ENCODE results near the gene GSTA5. TPM values are rescaled to one million over a fixed set of nuclear protein-coding genes. Genes with fewer than 3 reads are reported as not detected.
"Not testable (repeated sequence)": the region's sequence is repeated elsewhere in the genome, so short reads cannot be mapped to it uniquely, and the experiment has no call there.

The GSTA5 gene
- total RNA-seq, 2 donors from 2014 or later = not detected

DNA sequence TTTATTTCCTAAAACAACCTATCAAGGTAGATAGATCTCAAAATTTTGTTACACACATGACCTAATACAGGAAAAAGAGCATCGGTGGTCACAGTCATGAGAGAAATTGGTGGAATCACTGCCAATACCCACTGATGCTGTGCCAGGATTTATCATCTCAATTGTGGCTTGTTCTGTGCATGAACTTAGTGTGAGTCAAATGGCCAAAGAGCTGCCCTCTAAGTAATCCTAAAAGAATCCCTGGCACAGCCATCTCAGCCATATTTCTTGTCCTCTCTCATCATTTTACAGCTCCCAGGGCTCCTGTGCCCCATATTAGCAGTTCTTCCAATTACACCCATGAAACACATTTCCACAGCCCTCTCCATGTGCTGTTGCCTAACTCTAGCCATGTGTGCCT lies 6.1 kb downstream of the GSTA5 start:
- 88 to 92% methylated on average over 1 of the region's 1 CpG for WGBS, 2 donors
- Histone ChIP-seq H3K4me1 (peaks cover 3% of the 10 kb centered on the region), H3K36me3 (replicated peaks in 1 of 2; ENCODE audit: insufficient read depth in 1 of 2, low read depth in 2 of 2) (no peaks in the 10 kb centered on the region), H3K27ac (no peak overlapping the region), H3K27me3 (no peaks in the 10 kb centered on the region), H3K4me3 (no peak overlapping the region), H3K9me3 (no peaks in the 10 kb centered on the region)
- no peak for DNase-seq
- intact Hi-C loops (cut with DNase I) = no loop called here
- no peak for ATAC-seq
- TF ChIP-seq POLR2A (IDR thresholded peaks at IDR 0.05) = no peak
- TF ChIP-seq, protein P1, sequence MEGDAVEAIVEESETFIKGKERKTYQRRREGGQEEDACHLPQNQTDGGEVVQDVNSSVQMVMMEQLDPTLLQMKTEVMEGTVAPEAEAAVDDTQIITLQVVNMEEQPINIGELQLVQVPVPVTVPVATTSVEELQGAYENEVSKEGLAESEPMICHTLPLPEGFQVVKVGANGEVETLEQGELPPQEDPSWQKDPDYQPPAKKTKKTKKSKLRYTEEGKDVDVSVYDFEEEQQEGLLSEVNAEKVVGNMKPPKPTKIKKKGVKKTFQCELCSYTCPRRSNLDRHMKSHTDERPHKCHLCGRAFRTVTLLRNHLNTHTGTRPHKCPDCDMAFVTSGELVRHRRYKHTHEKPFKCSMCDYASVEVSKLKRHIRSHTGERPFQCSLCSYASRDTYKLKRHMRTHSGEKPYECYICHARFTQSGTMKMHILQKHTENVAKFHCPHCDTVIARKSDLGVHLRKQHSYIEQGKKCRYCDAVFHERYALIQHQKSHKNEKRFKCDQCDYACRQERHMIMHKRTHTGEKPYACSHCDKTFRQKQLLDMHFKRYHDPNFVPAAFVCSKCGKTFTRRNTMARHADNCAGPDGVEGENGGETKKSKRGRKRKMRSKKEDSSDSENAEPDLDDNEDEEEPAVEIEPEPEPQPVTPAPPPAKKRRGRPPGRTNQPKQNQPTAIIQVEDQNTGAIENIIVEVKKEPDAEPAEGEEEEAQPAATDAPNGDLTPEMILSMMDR (IDR thresholded peaks at IDR 0.05) = no peak

DNA sequence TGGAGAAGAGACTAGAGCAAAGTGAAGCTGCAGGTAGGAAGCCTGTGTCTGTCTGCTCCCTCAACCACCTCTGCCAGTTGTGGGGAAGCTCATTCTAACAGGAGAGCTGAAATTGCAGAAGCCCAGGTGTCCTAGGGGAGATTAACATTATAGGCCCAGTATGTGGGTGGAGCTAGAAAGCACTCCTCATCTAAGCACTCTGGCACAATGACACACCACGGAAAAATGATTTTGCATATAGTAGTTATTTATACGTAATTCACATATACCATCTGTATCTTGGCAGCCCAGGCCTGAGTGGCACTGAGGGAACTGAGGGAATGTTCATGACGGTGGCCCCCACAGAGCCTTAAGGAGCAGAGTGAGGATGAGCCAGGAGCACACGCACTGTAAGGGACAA lies 9.7 kb downstream of the GSTA5 start:
- H3K27ac ChIP-seq; DNase-seq; ATAC-seq; H3K36me3 ChIP-seq (replicated peaks in 1 of 2; ENCODE audit: insufficient read depth in 1 of 2, low read depth in 2 of 2); intact Hi-C loops (cut with DNase I); H3K4me3 ChIP-seq; H3K9me3 ChIP-seq; H3K27me3 ChIP-seq: not testable (repeated sequence)
- WGBS, 2 donors = 85 to 89% methylated on average over 4 of the region's 4 CpGs
- peaks cover 24% of the 10 kb centered on the region for H3K4me1 ChIP-seq

DNA sequence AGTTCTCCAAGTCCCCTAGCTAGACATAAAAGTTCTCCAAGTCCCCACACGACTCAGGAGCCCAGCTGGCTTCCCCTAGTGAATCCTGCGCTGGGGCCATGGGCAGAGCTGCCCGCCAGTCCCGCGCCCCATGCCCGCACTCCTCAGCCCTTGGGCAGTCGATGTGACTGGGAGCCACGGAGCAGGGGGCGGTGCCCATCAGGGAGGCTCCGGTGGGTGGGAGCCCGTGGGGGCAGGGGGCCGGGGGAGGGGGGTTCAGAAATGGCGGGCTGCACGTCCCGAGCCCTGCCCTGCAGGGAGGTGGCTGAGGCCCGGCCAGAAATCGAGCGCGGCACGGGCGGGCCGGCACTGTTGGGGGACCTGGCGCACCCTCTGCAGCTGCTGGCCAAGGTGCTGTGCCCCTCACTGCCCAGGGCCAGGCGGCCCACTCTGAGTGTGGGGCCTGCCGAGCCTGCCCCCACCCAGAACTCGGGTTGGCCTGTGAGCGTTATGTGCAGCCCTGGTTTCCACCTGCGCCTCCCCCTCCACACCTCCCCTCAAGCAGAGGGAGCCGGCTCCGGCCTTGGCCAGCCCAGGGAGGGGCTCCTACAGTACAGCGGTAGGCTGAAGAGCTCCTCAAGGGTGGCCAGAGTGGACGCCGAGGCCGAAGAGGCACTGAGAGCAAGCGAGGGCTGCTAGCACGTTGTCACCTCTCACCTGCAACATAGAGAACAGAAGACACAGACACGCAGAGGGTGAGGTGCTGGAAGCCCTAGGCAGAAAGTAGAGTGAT lies 11.4 kb downstream of the GSTA5 start:
- no peak for TF ChIP-seq POLR2A (IDR thresholded peaks at IDR 0.05)
- TF ChIP-seq, protein P1 (IDR thresholded peaks at IDR 0.05) = no peak
- intact Hi-C loops (cut with DNase I) = no loop called here
- Histone ChIP-seq H3K27ac (no peak overlapping the region), H3K4me1 (peaks cover 24% of the 10 kb centered on the region), H3K36me3 (replicated peaks in 1 of 2; ENCODE audit: insufficient read depth in 1 of 2, low read depth in 2 of 2) (no peaks in the 10 kb centered on the region), H3K4me3 (no peak overlapping the region), H3K9me3 (no peaks in the 10 kb centered on the region), H3K27me3 (no peaks in the 10 kb centered on the region)
- DNase-seq (no peak), ATAC-seq (no peak)
- 89 to 91% methylated on average over 26 to 29 of the region's 37 CpGs for WGBS, 2 donors

DNA sequence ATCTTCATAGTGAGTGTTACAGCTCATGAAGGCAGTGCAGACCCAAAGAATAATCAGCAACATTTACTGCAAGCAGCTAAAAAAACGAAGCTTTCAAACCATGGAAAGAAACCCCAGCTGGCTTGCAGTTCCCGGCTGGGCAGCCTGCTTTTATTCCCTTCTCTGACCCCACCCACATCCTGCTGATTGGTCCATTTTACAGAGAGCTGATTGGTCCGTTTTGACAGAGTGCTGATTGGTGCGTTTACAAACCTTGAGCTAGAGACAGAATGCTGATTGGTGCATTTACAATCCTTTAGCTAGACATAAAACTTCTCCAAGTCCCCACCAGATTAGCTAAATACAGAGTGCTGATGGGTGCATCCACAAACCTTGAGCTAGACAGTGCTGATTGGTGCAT lies 12.0 kb downstream of the GSTA5 start:
- H3K27me3 ChIP-seq; H3K27ac ChIP-seq; H3K9me3 ChIP-seq; ATAC-seq; H3K4me3 ChIP-seq; H3K36me3 ChIP-seq (replicated peaks in 1 of 2; ENCODE audit: insufficient read depth in 1 of 2, low read depth in 2 of 2); DNase-seq; intact Hi-C loops (cut with DNase I): not testable (repeated sequence)
- H3K4me1 ChIP-seq = peaks cover 24% of the 10 kb centered on the region
- TF ChIP-seq POLR2A (IDR thresholded peaks at IDR 0.05) = peak in 1 of 3 donors; percentile 7
- 74 to 76% methylated on average over 4 of the region's 4 CpGs for WGBS, 2 donors

DNA sequence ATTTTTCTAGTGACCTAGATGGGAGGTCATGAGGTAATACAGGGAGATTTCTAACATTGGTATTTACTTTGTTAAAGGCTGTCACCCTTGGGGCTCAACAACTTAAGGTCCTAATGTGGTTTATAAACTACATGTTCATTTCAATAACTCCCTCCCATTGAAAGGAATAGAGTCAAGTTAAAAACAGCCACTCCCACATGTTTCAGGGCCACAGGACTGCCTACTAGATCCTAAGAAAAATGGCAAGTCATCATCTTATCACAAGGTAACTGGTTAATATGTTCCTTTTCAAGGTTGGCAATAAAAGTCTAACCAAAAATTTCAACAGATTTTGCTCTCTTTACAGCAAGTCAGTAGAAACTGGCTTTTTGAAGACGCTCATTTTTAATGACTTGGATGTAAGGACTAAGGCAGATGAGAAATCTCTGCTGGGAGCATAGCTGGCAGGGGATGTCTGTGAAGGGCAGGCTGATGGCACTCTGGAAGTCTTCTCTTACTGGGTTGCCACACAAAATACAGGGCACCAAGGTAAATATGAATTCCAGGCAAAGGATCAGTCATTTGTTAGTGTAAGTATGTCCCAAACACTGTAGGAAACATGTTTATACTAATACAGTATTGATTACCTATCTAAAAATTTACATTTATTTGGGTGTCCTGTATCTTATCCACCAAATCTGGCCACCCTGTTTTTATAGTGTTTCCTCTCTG lies 13.4 kb downstream of the GSTA5 start:
- Histone ChIP-seq H3K27ac (peak overlapping the region in 3 of 4 donors; percentile 54 to 74 (median 66)), H3K4me1 (peaks cover 24% of the 10 kb centered on the region)
- H3K9me3 ChIP-seq; H3K4me3 ChIP-seq; H3K27me3 ChIP-seq; H3K36me3 ChIP-seq (replicated peaks in 1 of 2; ENCODE audit: insufficient read depth in 1 of 2, low read depth in 2 of 2); intact Hi-C loops (cut with DNase I): not testable (repeated sequence)
- DNase-seq (peak in 3 of 4 donors; percentile 39 to 58 (median 50)), ATAC-seq (peak; percentile 95)
- WGBS, 2 donors = 12 to 44% methylated on average over 1 of the region's 1 CpG

DNA sequence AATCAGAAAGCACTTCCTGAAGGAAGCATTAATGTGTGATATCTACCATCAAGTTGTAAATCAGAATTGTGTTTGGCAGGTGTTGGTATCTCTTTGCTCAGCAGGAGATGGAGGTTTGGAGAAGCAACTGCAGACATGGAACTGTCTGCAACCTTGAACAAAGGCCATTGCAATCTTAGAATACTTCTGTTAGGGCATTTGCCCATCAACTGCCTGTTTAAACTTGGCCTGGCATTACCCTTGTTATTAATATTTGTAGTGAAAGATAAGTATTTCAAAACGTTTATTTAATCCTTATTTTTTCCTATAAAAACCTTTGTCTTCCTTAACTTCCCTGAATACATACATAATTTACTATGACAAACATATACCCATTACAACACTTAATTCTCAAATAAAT lies 14.1 kb downstream of the GSTA5 start:
- ATAC-seq = peak; percentile 53
- Histone ChIP-seq H3K36me3 (replicated peaks in 1 of 2; ENCODE audit: insufficient read depth in 1 of 2, low read depth in 2 of 2) (no peaks in the 10 kb centered on the region), H3K4me3 (no peak overlapping the region), H3K4me1 (peaks cover 24% of the 10 kb centered on the region), H3K9me3 (no peaks in the 10 kb centered on the region), H3K27me3 (no peaks in the 10 kb centered on the region), H3K27ac (peak overlapping the region in 3 of 4 donors; percentile 54 to 74 (median 66))
- 2 to 11% methylated on average over 1 of the region's 1 CpG for WGBS, 2 donors
- intact Hi-C loops (cut with DNase I) = no loop called here
- TF ChIP-seq, protein P1 (IDR thresholded peaks at IDR 0.05) = no peak
- TF ChIP-seq POLR2A (IDR thresholded peaks at IDR 0.05) = no peak
- DNase-seq = no peak

DNA sequence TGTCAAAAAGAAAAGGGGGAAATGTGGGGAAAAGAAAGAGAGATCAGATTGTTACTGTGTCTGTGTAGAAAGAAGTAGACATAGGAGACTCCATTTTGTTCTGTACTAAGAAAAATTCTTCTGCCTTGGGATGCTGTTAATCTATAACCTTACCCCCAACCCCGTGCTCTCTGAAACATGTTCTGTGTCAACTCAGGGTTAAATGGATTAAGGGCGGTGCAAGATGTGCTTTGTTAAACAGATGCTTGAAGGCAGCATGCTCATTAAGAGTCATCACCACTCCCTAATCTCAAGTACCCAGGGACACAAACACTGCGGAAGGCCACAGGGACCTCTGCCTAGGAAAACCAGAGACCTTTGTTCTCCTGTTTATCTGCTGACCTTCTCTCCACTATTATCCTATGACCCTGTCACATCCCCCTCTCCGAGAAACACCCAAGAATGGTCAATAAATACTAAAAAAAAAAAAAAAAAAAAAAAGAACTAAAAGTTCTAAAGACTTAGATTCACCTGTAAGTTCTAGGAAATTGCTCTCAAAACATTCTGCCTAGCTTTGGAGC lies 14.6 kb downstream of the GSTA5 start:
- H3K9me3 ChIP-seq; H3K36me3 ChIP-seq (replicated peaks in 1 of 2; ENCODE audit: insufficient read depth in 1 of 2, low read depth in 2 of 2); DNase-seq; H3K27ac ChIP-seq; intact Hi-C loops (cut with DNase I); H3K27me3 ChIP-seq; ATAC-seq; H3K4me3 ChIP-seq: not testable (repeated sequence)
- H3K4me1 ChIP-seq = peaks cover 24% of the 10 kb centered on the region
- WGBS, 2 donors = 39 to 47% methylated on average over 4 of the region's 4 CpGs

DNA sequence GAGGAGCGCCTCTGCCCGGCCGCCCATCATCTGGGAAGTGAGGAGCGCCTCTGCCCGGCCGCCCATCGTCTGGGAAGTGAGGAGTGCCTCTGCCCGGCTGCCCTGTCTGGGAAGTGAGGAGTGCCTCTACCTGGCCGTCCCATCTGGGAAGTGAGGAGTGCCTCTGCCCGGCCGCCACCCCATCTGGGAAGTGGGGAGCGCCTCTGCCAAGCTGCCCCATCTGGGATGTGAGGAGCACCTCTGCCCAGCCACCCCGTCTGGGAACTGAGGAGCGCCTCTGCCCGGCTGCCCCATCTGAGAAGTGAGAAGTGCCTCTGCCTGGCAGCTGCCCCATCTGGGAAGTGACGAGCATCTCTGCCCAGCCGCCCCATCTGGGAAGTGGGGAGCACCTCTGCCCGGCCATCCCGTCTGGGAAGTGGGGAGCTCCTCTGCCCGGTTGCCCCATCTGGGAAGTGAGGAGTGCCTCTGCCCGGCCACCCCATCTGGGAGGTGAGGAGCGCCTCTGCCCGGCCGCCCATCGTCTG lies 15.3 kb downstream of the GSTA5 start:
- H3K9me3 ChIP-seq; ATAC-seq; intact Hi-C loops (cut with DNase I); H3K27ac ChIP-seq; H3K36me3 ChIP-seq (replicated peaks in 1 of 2; ENCODE audit: insufficient read depth in 1 of 2, low read depth in 2 of 2); DNase-seq; H3K4me3 ChIP-seq; H3K27me3 ChIP-seq: not testable (repeated sequence)
- 93 to 98% methylated on average over 10 to 18 of the region's 25 CpGs for WGBS, 2 donors
- peaks cover 24% of the 10 kb centered on the region for H3K4me1 ChIP-seq

Measured in body of pancreas (tissue), 4 donors.